ENCODE results near the gene TPI1. TPM values are rescaled to one million over a fixed set of nuclear protein-coding genes. Genes with fewer than 3 reads are reported as not detected.
"Not testable (repeated sequence)": the region's sequence is repeated elsewhere in the genome, so short reads cannot be mapped to it uniquely, and the experiment has no call there.

TPI1 gene
- total RNA-seq, 1 donor from 2014 or later, result 1,194 TPM

GRCh38 chr12:6860942-6861341, 6.4 kb upstream of the TPI1 start:
- FAIRE-seq (no peak), DNase-seq (ENCODE audit: low read depth) (no peak)
- peaks cover 55% of the 10 kb centered on the region for H3K36me3 ChIP-seq (ENCODE audit: control insufficient read depth, insufficient read depth, low read length)

DNA sequence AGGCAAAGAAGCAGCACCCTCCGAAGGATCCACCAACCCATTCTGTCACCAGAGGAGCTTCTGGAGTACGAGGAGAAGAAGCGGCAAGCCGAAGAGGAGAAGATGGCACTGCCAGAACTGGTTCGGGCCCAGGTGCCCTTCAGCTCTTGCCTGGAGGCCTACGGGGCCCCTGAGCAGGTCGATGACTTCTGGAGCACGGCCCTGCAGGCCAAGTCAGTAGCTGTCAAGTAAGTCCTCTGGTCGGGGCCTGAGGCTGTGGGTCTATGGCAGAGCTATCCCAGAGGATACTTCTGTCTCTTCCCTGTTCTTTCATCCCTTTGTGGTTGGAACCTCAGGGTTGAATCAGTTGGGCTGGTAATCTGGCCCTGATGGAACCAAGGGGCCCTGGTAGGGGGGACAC, 5.9 kb upstream of the TPI1 start:
- H3K27me3 ChIP-seq (ENCODE audit: control insufficient read depth, insufficient read depth, low read length), result no peaks in the 10 kb centered on the region
- no peak for FAIRE-seq
- no peak for TF ChIP-seq CTCF (IDR thresholded peaks at IDR 0.05; ENCODE audit: insufficient read depth, low read length, severe bottlenecking)
- peaks cover 50% of the 10 kb centered on the region for H3K36me3 ChIP-seq (ENCODE audit: control insufficient read depth, insufficient read depth, low read length)
- no peak for DNase-seq (ENCODE audit: low read depth)
- no peak overlapping the region for H3K4me3 ChIP-seq (ENCODE audit: low read depth, low read length)

More at GRCh38 chr12:6860942-6861341, 6.4 kb upstream of the TPI1 start:
- Histone ChIP-seq H3K27me3 (ENCODE audit: control insufficient read depth, insufficient read depth, low read length) (no peaks in the 10 kb centered on the region), H3K4me3 (ENCODE audit: low read depth, low read length) (no peak overlapping the region)
- no peak for TF ChIP-seq CTCF (IDR thresholded peaks at IDR 0.05; ENCODE audit: insufficient read depth, low read length, severe bottlenecking)

- H3K27me3 ChIP-seq (ENCODE audit: control insufficient read depth, insufficient read depth, low read length), result no peaks in the 10 kb centered on the region
- FAIRE-seq (no peak), DNase-seq (ENCODE audit: low read depth) (no peak)
- no peak for TF ChIP-seq CTCF (IDR thresholded peaks at IDR 0.05; ENCODE audit: insufficient read depth, low read length, severe bottlenecking)
- H3K4me3 ChIP-seq (ENCODE audit: low read depth, low read length), result no peak overlapping the region
- H3K36me3 ChIP-seq (ENCODE audit: control insufficient read depth, insufficient read depth, low read length), result peaks cover 43% of the 10 kb centered on the region
Observed at GRCh38 chr12:6863033-6863432, 4.3 kb upstream of the TPI1 start.

GRCh38 chr12:6863586-6864321, 3.6 kb upstream of the TPI1 start:
- TF ChIP-seq CTCF (IDR thresholded peaks at IDR 0.05; ENCODE audit: insufficient read depth, low read length, severe bottlenecking), result no peak
- Histone ChIP-seq H3K27me3 (ENCODE audit: control insufficient read depth, insufficient read depth, low read length) (no peaks in the 10 kb centered on the region), H3K36me3 (ENCODE audit: control insufficient read depth, insufficient read depth, low read length) (peaks cover 39% of the 10 kb centered on the region), H3K4me3 (ENCODE audit: low read depth, low read length) (no peak overlapping the region)
- FAIRE-seq (no peak), DNase-seq (ENCODE audit: low read depth) (no peak)

DNA sequence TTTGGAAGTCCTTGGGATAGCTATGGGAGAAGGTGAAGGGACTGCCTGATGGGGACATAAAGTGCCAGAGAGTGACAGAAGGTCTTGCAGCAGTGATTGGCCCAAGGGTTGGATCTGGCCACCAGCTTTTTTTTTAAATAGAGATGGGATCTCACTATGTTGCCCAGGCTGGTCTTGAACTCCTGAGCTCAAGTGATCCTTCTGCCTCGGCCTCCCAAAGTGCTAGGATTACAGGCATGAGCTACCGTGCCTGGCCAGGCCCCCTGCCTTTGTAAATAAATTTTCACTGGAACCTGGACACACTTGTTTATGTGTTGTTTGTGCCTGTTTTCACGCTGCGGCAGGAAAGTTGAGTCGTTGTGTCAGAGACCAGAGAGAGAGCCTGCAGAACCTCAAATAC, 2.0 kb upstream of the TPI1 start:
- not testable (repeated sequence) for FAIRE-seq; H3K4me3 ChIP-seq (ENCODE audit: low read depth, low read length); H3K27me3 ChIP-seq (ENCODE audit: control insufficient read depth, insufficient read depth, low read length); DNase-seq (ENCODE audit: low read depth)
- peaks cover 43% of the 10 kb centered on the region for H3K36me3 ChIP-seq (ENCODE audit: control insufficient read depth, insufficient read depth, low read length)

- peaks cover 36% of the 10 kb centered on the region for H3K36me3 ChIP-seq (ENCODE audit: control insufficient read depth, insufficient read depth, low read length)
- peak; percentile 94 for FAIRE-seq
- no peak for DNase-seq (ENCODE audit: low read depth)
- H3K27me3 ChIP-seq (ENCODE audit: control insufficient read depth, insufficient read depth, low read length), result no peaks in the 10 kb centered on the region
- H3K4me3 ChIP-seq (ENCODE audit: low read depth, low read length), result no peak overlapping the region
- no peak for TF ChIP-seq CTCF (IDR thresholded peaks at IDR 0.05; ENCODE audit: insufficient read depth, low read length, severe bottlenecking)
Observed at GRCh38 chr12:6866163-6866919, 990 bp upstream of the TPI1 start.
